Tibial artery (tissue), 4 donors: ENCODE measurements around the gene GIN1.
A peak's percentile ranks its signal among the peaks of the same experiment; 100 is the strongest.

ENCODE experiments used
- DNase-seq, 2 donors: peaks; one replicate each; pipeline ENCODE4 v3.0.0-alpha.2; 2019
- H3K27ac ChIP-seq, 2 donors: fragments of 200-600 bp; sonication (generic) in 1 of 2; 1 replicate in 1 of 2; 2 replicates in 1 of 2; pipeline ENCODE4 v1.5.1; 2018 to 2019; ENCODE audit warnings: mild to moderate bottlenecking in 1 of 2
- H3K27me3 ChIP-seq, 2 donors: fragments of 200-600 bp; sonication (generic) in 1 of 2; one replicate each; pipeline versions ENCODE4 v1.5.1 to v1.6.0; 2016 to 2019
- H3K36me3 ChIP-seq, 3 donors: fragments of 200-600 bp; sonication (generic) in 2 of 3; one replicate each; pipeline ENCODE4 v1.5.1; 2016 to 2019; ENCODE audit warnings: mild to moderate bottlenecking in 2 of 3
- H3K4me1 ChIP-seq, 4 donors: fragments of 200-600 bp; sonication (generic) in 2 of 4; 1 replicate in 3 of 4; 2 replicates in 1 of 4; pipeline ENCODE4 v1.5.1; 2016 to 2019
- H3K4me3 ChIP-seq, 2 donors: fragments of 200-600 bp; sonication (generic) in 1 of 2; 1 replicate in 1 of 2; 2 replicates in 1 of 2; pipeline ENCODE4 v1.5.1; 2018 to 2019; ENCODE audit warnings: mild to moderate bottlenecking in 2 of 2
- H3K9me3 ChIP-seq, 3 donors: fragments of 200-600 bp; sonication (generic) in 1 of 3; one replicate each; pipeline ENCODE4 v1.5.1; 2016 to 2019
- CTCF ChIP-seq, 2 experiments: fragments of 200-600 bp in 1 of 2; fragments of 450-650 bp in 1 of 2; IDR thresholded peaks; one replicate each; pipeline ENCODE4 v1.5.1; 2017 to 2019; ENCODE audit warnings: antibody characterized with exemption in 2 of 2, mild to moderate bottlenecking in 1 of 2, moderate library complexity in 1 of 2
- intact Hi-C: fragments of 100-400 bp; cut with DNase I; formaldehyde crosslinking; loops from one replicate; pipeline ENCODE4 v1.15.0; 2023; ENCODE audit warnings: low total_unique reads

GIN1 gene

DNA sequence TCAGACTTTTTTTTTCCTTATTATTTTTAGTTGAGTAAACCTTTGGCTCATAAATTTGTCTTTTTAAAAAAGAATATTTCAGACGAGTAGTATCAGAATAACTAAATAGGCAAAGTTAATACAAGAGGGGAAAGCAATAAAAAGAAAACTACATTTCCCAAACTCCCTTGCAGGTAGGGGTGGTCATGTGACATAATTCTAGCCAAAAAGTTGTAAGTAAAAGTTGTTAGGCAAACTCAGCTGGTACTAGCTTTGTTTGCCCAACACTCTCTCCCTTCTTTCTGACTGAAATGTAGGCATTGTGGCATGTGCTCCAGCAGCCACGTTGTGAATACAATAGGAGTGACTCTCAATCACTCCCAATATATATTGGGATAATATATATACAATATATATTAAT, 20.9 kb downstream of the GIN1 start:
- no peaks in the 10 kb centered on the region for H3K27me3 ChIP-seq
- H3K4me3 ChIP-seq = no peak overlapping the region
- peaks cover 6 to 29% (median 27%) of the 10 kb centered on the region in 3 donors for H3K36me3 ChIP-seq
- no peak for DNase-seq
- H3K27ac ChIP-seq = no peak overlapping the region
- H3K9me3 ChIP-seq = no peaks in the 10 kb centered on the region
- peaks cover 0 to 29% (median 7%) of the 10 kb centered on the region in 4 donors for H3K4me1 ChIP-seq
- TF ChIP-seq CTCF (IDR thresholded peaks at IDR 0.05) = no peak
- intact Hi-C loops = no loop called here

DNA sequence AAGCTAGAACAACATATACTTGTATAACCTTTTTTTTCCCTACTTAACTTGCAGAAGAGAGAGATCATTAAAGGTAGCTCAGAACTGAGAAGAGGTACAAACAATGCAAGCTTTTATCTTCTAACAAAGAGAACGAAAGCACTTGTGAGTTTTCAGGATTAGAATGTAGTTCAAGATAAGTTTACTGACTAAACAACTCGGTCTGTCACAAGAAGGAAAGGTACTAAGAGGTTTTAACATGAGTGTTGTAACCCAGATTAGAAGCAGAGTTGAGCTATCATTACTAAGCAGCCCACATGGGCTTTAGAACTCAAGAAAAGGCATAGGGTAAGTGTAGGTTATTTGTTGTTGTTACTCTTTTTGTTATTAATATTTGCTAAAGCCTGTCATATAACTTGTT, 25.2 kb downstream of the GIN1 start:
- H3K9me3 ChIP-seq = no peaks in the 10 kb centered on the region
- peaks cover 4 to 22% (median 12%) of the 10 kb centered on the region in 3 donors for H3K36me3 ChIP-seq
- DNase-seq = no peak
- intact Hi-C loops = no loop called here
- H3K27ac ChIP-seq = peak overlapping the region; percentile 58 to 68
- no peaks in the 10 kb centered on the region for H3K27me3 ChIP-seq
- H3K4me3 ChIP-seq = no peak overlapping the region
- no peak for TF ChIP-seq CTCF (IDR thresholded peaks at IDR 0.05)
- H3K4me1 ChIP-seq = peaks cover 0 to 47% (median 7%) of the 10 kb centered on the region in 4 donors

GRCh38 chr5:103093727-103094126, 26.2 kb downstream of the GIN1 start:
- no peak for DNase-seq
- Histone ChIP-seq H3K36me3 (peaks cover 13 to 31% (median 16%) of the 10 kb centered on the region in 3 donors), H3K27ac (peak overlapping the region; percentile 58 to 68), H3K4me3 (no peak overlapping the region), H3K9me3 (no peaks in the 10 kb centered on the region), H3K27me3 (no peaks in the 10 kb centered on the region), H3K4me1 (peaks cover 0 to 47% (median 7%) of the 10 kb centered on the region in 4 donors)
- intact Hi-C loops = no loop called here
- TF ChIP-seq CTCF (IDR thresholded peaks at IDR 0.05) = no peak

- intact Hi-C loops = no loop called here
- no peaks in the 10 kb centered on the region for H3K9me3 ChIP-seq
- H3K27ac ChIP-seq = peak overlapping the region; percentile 58 to 68
- no peak for TF ChIP-seq CTCF (IDR thresholded peaks at IDR 0.05)
- no peak for DNase-seq
- H3K36me3 ChIP-seq = peaks cover 19 to 41% (median 23%) of the 10 kb centered on the region in 3 donors
- no peaks in the 10 kb centered on the region for H3K27me3 ChIP-seq
- H3K4me3 ChIP-seq = no peak overlapping the region
- H3K4me1 ChIP-seq = peaks cover 0 to 45% (median 7%) of the 10 kb centered on the region in 4 donors
Observed at GRCh38 chr5:103092676-103093075, 27.3 kb downstream of the GIN1 start.

- peaks cover 0 to 6% (median 0%) of the 10 kb centered on the region in 3 donors for H3K9me3 ChIP-seq
- no peak overlapping the region for H3K27ac ChIP-seq
- H3K4me3 ChIP-seq = no peak overlapping the region
- TF ChIP-seq CTCF (IDR thresholded peaks at IDR 0.05) = no peak
- H3K36me3 ChIP-seq = peaks cover 36 to 53% (median 38%) of the 10 kb centered on the region in 3 donors
- H3K27me3 ChIP-seq = no peaks in the 10 kb centered on the region
- intact Hi-C loops = no loop called here
- H3K4me1 ChIP-seq = peaks cover 0 to 35% (median 6%) of the 10 kb centered on the region in 4 donors
- DNase-seq = no peak
Observed at GRCh38 chr5:103090791-103091190, 29.1 kb downstream of the GIN1 start.

- DNase-seq = no peak
- intact Hi-C loops = no loop called here
- H3K36me3 ChIP-seq = peaks cover 49 to 68% (median 49%) of the 10 kb centered on the region in 3 donors
- H3K27me3 ChIP-seq = no peaks in the 10 kb centered on the region
- H3K4me3 ChIP-seq = no peak overlapping the region
- H3K4me1 ChIP-seq = peaks cover 0 to 20% (median 0%) of the 10 kb centered on the region in 4 donors
- H3K9me3 ChIP-seq = peaks cover 0 to 22% (median 6%) of the 10 kb centered on the region in 3 donors
- no peak overlapping the region for H3K27ac ChIP-seq
- TF ChIP-seq CTCF (IDR thresholded peaks at IDR 0.05) = no peak
Observed at GRCh38 chr5:103089272-103089671, 30.7 kb downstream of the GIN1 start.
